GM12874 (cell line): ENCODE measurements around the gene CSTA.

Experiments
- TF ChIP-seq, protein P1 (sequence below): IDR thresholded peaks from 2 replicates; pipeline ENCODE4 v1.5.1; 2011; ENCODE audit warnings: low read depth, mild to moderate bottlenecking, control low read depth, low read length, moderate library complexity; ENCODE audit not compliant: insufficient read depth

CSTA gene

GRCh38 chr3:122310361-122310760 lies 14.7 kb upstream of the CSTA start:
- TF ChIP-seq, protein P1, sequence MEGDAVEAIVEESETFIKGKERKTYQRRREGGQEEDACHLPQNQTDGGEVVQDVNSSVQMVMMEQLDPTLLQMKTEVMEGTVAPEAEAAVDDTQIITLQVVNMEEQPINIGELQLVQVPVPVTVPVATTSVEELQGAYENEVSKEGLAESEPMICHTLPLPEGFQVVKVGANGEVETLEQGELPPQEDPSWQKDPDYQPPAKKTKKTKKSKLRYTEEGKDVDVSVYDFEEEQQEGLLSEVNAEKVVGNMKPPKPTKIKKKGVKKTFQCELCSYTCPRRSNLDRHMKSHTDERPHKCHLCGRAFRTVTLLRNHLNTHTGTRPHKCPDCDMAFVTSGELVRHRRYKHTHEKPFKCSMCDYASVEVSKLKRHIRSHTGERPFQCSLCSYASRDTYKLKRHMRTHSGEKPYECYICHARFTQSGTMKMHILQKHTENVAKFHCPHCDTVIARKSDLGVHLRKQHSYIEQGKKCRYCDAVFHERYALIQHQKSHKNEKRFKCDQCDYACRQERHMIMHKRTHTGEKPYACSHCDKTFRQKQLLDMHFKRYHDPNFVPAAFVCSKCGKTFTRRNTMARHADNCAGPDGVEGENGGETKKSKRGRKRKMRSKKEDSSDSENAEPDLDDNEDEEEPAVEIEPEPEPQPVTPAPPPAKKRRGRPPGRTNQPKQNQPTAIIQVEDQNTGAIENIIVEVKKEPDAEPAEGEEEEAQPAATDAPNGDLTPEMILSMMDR, result no peak

- TF ChIP-seq, protein P1, result no peak
Measured at GRCh38 chr3:122312826-122313225, 12.2 kb upstream of the CSTA start.

- TF ChIP-seq, protein P1, result no peak
Measured at GRCh38 chr3:122313281-122313680, 11.8 kb upstream of the CSTA start.

GRCh38 chr3:122314228-122314876 lies 10.7 kb upstream of the CSTA start:
- TF ChIP-seq, protein P1, result no peak

DNA sequence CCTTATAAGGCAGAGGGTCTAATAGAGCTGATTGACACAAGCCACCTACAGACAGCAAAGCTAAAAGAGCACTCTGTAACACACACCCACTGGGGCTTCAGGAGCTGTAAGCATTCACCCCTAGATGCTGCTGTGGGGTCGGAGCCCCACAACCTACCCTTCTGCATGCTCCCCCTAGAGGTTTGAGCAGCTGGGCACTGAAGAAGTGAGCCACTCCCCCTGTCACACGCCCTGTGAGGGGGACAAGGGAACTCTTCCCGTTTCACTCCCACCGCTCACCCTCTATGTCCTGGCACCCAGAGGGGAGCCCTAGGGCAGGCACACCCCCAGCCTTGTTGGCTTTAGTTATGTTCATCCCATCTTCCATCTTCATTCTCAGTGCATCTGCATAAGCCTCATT lies 9.4 kb upstream of the CSTA start:
- TF ChIP-seq, protein P1, result no peak

GRCh38 chr3:122316368-122316767 lies 8.7 kb upstream of the CSTA start:
- TF ChIP-seq, protein P1, result no peak

DNA sequence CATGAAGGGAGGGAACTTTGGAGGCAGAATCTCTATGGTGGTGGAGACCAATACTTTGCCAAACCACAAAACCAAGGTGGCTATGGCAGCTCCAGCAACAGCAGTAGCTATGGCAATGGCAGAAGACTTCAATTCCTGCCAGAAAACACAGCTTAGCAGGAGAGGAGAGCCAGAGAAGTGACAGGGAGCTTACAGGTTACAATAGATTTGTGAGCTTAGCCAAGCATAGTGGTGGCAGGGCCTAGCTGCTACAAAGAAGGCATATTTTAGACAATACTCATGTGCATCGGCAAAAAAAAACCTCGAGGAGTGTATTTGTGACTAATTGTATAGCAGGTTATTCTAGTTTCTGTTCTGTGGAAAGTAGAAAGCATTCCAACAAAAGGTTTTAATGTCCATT lies 6.4 kb upstream of the CSTA start:
- TF ChIP-seq, protein P1, result no peak
